Cardiac muscle cell (in vitro differentiated cells and primary cell): ENCODE results near the gene EXOSC7. TPM values are rescaled to one million over a fixed set of nuclear protein-coding genes. Genes with fewer than 3 reads are reported as not detected.

Source experiments
- DNase-seq, 2 donors: peaks; one replicate each; pipeline versions ENCODE4 v3.0.0 to v3.0.0-alpha.2; 2010 to 2017; ENCODE audit warnings: low read depth in 1 of 2, low spot score in 1 of 2
- H3K27ac ChIP-seq: fragments of 200-600 bp; sonication (generic); 2 replicates; pipeline ENCODE4 v1.5.1; 2016
- H3K27me3 ChIP-seq: fragments of 200-600 bp; sonication (generic); 2 replicates; pipeline ENCODE4 v1.6.0; 2016; ENCODE audit warnings: control low read depth
- H3K36me3 ChIP-seq: fragments of 200-600 bp; sonication (generic); 2 replicates; pipeline ENCODE4 v1.5.1; 2016; ENCODE audit warnings: control low read depth
- H3K4me1 ChIP-seq: fragments of 200-600 bp; sonication (generic); 2 replicates; pipeline ENCODE4 v1.8.1; 2017; ENCODE audit warnings: low read depth, mild to moderate bottlenecking, mixed run types
- H3K4me3 ChIP-seq: fragments of 200-600 bp; sonication (generic); 2 replicates; pipeline ENCODE4 v1.5.1; 2016; ENCODE audit warnings: mild to moderate bottlenecking
- H3K9me3 ChIP-seq: fragments of 200-600 bp; sonication (generic); 2 replicates; pipeline ENCODE4 v1.5.1; 2017; ENCODE audit warnings: low read depth, mild to moderate bottlenecking, control low read depth
- polyA plus RNA-seq: library from polyadenylated mRNA; unstranded; fragments of >200 nt; fragmentation: Nextera tagmentation; extraction: Ambion mirVana; gene quantifications from 2 replicates; pipeline ENCODE4 v1.2.1, GENCODE V29; 2016
- total RNA-seq: library from RNA; depleted of rRNA; stranded (reverse); fragments of >200 nt; gene quantifications from 2 replicates; pipeline ENCODE4 v1.2.3, GENCODE V29; 2016
- TF ChIP-seq, protein P1 (sequence below): IDR thresholded peaks from 2 replicates; pipeline ENCODE4 v1.5.1; 2012; ENCODE audit warnings: low read depth, mild to moderate bottlenecking, low read length

Gene EXOSC7
- total and polyA plus RNA-seq, 2 experiments from 2014 or later, result 61.1 to 66.9 TPM

GRCh38 chr3:45007091-45007490 is 31.0 kb downstream of the EXOSC7 start:
- no peaks in the 10 kb centered on the region for H3K9me3 ChIP-seq
- DNase-seq, result no peak
- H3K4me1 ChIP-seq, result no peaks in the 10 kb centered on the region
- no peak overlapping the region for H3K4me3 ChIP-seq
- TF ChIP-seq, protein P1, sequence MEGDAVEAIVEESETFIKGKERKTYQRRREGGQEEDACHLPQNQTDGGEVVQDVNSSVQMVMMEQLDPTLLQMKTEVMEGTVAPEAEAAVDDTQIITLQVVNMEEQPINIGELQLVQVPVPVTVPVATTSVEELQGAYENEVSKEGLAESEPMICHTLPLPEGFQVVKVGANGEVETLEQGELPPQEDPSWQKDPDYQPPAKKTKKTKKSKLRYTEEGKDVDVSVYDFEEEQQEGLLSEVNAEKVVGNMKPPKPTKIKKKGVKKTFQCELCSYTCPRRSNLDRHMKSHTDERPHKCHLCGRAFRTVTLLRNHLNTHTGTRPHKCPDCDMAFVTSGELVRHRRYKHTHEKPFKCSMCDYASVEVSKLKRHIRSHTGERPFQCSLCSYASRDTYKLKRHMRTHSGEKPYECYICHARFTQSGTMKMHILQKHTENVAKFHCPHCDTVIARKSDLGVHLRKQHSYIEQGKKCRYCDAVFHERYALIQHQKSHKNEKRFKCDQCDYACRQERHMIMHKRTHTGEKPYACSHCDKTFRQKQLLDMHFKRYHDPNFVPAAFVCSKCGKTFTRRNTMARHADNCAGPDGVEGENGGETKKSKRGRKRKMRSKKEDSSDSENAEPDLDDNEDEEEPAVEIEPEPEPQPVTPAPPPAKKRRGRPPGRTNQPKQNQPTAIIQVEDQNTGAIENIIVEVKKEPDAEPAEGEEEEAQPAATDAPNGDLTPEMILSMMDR, result no peak
- H3K36me3 ChIP-seq, result peaks cover 9% of the 10 kb centered on the region
- no peaks in the 10 kb centered on the region for H3K27me3 ChIP-seq
- H3K27ac ChIP-seq, result no peak overlapping the region

DNA sequence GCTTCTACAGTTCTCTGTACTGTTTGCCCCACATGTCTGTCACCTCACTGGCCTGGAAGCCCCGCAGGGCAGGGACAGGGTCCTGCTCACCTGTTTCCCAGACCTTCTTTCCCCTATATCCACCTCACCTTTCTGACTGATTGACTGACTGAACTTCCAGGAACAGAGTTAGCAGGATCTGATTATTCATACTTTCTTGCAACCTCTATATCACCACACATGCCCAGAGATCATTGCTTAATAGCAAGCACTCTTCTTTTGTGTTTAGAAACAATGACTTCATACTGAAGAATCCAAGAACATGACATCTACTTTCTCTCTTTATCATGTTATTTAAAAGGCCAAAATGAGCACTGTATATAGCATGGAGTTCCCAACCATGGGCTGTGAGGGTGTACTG is 32.1 kb downstream of the EXOSC7 start:
- TF ChIP-seq, protein P1, result no peak
- H3K27ac ChIP-seq, result no peak overlapping the region

DNA sequence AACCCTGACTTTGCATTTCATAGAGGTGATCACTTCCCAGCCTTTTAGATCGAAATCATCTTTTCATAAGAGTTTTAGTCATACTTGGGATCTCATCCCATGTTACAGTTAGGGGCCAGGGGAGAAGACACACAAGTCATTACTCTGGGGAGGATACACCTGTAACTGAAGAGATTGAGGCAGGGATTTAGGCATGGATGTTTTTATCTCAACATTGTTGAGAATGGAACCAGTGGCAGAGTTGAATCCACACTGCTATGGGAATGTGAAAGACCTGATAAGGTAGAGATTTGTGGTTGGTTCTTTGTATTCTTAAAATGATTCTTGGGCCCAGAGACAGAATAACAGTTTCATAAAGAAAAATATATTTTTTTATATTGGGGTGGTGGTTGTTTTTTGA is 33.8 kb downstream of the EXOSC7 start:
- TF ChIP-seq, protein P1, result no peak
- Histone ChIP-seq H3K27me3 (no peaks in the 10 kb centered on the region), H3K9me3 (no peaks in the 10 kb centered on the region), H3K36me3 (peaks cover 11% of the 10 kb centered on the region), H3K27ac (no peak overlapping the region), H3K4me1 (no peaks in the 10 kb centered on the region), H3K4me3 (no peak overlapping the region)
- DNase-seq, result no peak

More for the DNA sequence above, 32.1 kb downstream of the EXOSC7 start:
- H3K9me3 ChIP-seq, result no peaks in the 10 kb centered on the region
- H3K4me3 ChIP-seq, result no peak overlapping the region
- no peaks in the 10 kb centered on the region for H3K27me3 ChIP-seq
- no peaks in the 10 kb centered on the region for H3K4me1 ChIP-seq
- DNase-seq, result peak in 1 of 2 donors; percentile 62
- peaks cover 15% of the 10 kb centered on the region for H3K36me3 ChIP-seq

DNA sequence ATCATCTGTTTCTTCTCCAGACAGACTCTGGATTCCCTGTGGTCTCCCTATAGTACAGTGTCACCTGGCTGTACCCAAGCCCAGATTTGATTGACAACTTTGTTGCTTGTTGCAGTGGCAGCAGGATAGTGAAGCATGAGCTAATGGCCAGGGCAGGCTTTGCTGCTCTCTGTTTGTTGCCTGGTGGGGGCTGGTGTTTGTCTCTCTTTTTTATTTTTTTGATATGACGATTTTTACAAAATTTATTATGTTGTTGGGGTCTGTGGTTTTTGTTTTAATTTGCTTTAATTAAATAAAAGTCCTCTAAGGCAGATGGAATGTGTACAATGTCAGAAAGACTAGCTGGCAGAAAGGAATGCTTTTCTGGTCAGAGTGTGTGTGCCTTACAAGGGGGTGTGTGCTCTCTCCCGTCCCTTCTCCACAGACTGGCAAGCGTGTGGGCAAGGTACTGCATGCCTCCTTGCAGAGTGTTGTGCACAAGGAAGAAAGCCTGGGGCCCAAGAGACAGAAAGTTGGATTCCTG is 34.8 kb downstream of the EXOSC7 start:
- peak in 1 of 2 donors; percentile 57 for DNase-seq
- no peaks in the 10 kb centered on the region for H3K9me3 ChIP-seq
- peaks cover 7% of the 10 kb centered on the region for H3K36me3 ChIP-seq
- H3K4me1 ChIP-seq, result no peaks in the 10 kb centered on the region
- no peak overlapping the region for H3K27ac ChIP-seq
- H3K4me3 ChIP-seq, result no peak overlapping the region
- no peaks in the 10 kb centered on the region for H3K27me3 ChIP-seq
- TF ChIP-seq, protein P1, result no peak

GRCh38 chr3:45011756-45012508 is 35.9 kb downstream of the EXOSC7 start:
- peak in 1 of 2 donors; percentile 95 for DNase-seq
- H3K36me3 ChIP-seq, result peaks cover 7% of the 10 kb centered on the region
- no peaks in the 10 kb centered on the region for H3K27me3 ChIP-seq
- TF ChIP-seq, protein P1, result no peak
- no peak overlapping the region for H3K27ac ChIP-seq
- H3K9me3 ChIP-seq, result no peaks in the 10 kb centered on the region
- no peaks in the 10 kb centered on the region for H3K4me1 ChIP-seq
- H3K4me3 ChIP-seq, result no peak overlapping the region
